ENCODE data around the gene SRXN1. TPM values are rescaled to one million over a fixed set of nuclear protein-coding genes. Genes with fewer than 3 reads are reported as not detected.

Gene SRXN1
- total RNA-seq, 4 donors from 2014 or later: 54.3 to 212 (median 135) TPM

- no peak for DNase-seq
- Histone ChIP-seq H3K4me3 (replicated peaks in 1 of 3) (no peak overlapping the region), H3K27ac (no peak overlapping the region), H3K36me3 (no peaks in the 10 kb centered on the region), H3K27me3 (no peaks in the 10 kb centered on the region), H3K4me1 (no peaks in the 10 kb centered on the region), H3K9me3 (no peaks in the 10 kb centered on the region)
- intact Hi-C loops (cut with DNase I): no loop called here
- TF ChIP-seq POLR2A (IDR thresholded peaks at IDR 0.05): no peak
- TF ChIP-seq, protein P1, sequence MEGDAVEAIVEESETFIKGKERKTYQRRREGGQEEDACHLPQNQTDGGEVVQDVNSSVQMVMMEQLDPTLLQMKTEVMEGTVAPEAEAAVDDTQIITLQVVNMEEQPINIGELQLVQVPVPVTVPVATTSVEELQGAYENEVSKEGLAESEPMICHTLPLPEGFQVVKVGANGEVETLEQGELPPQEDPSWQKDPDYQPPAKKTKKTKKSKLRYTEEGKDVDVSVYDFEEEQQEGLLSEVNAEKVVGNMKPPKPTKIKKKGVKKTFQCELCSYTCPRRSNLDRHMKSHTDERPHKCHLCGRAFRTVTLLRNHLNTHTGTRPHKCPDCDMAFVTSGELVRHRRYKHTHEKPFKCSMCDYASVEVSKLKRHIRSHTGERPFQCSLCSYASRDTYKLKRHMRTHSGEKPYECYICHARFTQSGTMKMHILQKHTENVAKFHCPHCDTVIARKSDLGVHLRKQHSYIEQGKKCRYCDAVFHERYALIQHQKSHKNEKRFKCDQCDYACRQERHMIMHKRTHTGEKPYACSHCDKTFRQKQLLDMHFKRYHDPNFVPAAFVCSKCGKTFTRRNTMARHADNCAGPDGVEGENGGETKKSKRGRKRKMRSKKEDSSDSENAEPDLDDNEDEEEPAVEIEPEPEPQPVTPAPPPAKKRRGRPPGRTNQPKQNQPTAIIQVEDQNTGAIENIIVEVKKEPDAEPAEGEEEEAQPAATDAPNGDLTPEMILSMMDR (IDR thresholded peaks at IDR 0.05): no peak
- WGBS, 2 donors: 65 to 85% methylated on average over 1 of the region's 1 CpG
Measured at GRCh38 chr20:682123-682522, 29.1 kb upstream of the SRXN1 start.

GRCh38 chr20:680638-681187 is 27.7 kb upstream of the SRXN1 start:
- H3K4me1 ChIP-seq: peaks cover 9 to 11% of the 10 kb centered on the region in 2 donors
- no peak overlapping the region for H3K4me3 ChIP-seq (replicated peaks in 1 of 3)
- TF ChIP-seq POLR2A (IDR thresholded peaks at IDR 0.05): no peak
- TF ChIP-seq, protein P1 (IDR thresholded peaks at IDR 0.05): no peak
- 86 to 91% methylated on average over 2 of the region's 2 CpGs for WGBS, 2 donors
- H3K9me3 ChIP-seq: no peaks in the 10 kb centered on the region
- no peak for DNase-seq
- intact Hi-C loops (cut with DNase I): no loop called here
- no peaks in the 10 kb centered on the region for H3K36me3 ChIP-seq
- H3K27me3 ChIP-seq: no peaks in the 10 kb centered on the region
- no peak overlapping the region for H3K27ac ChIP-seq

DNA sequence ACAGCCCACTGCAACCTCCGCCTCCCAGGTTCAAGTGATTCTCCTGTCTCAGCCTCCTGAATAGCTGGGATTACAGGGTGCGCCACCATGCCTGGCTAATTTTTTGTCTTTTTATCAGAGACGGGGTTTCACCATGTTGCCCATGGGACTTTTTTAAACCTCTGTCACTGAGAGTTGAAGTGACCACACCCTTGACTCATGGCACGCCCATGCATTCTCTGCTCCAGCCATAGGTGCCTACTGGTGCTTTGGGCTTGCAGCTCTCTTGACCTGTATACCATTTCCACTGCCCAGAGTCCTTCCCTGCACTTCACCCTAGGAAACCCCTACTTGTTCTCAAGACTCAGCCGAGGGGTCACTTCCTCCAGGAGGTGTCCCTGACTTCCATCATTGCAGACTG is 25.0 kb upstream of the SRXN1 start:
- Histone ChIP-seq H3K27ac (no peak overlapping the region), H3K4me1 (peaks cover 12 to 17% of the 10 kb centered on the region in 2 donors), H3K4me3 (replicated peaks in 1 of 3) (no peak overlapping the region), H3K27me3 (no peaks in the 10 kb centered on the region), H3K9me3 (no peaks in the 10 kb centered on the region), H3K36me3 (no peaks in the 10 kb centered on the region)
- TF ChIP-seq, protein P1 (IDR thresholded peaks at IDR 0.05): no peak
- no peak for TF ChIP-seq POLR2A (IDR thresholded peaks at IDR 0.05)
- 84 to 88% methylated on average over 5 of the region's 5 CpGs for WGBS, 2 donors
- no peak for DNase-seq
- intact Hi-C loops (cut with DNase I): no loop called here

- Histone ChIP-seq H3K9me3 (no peaks in the 10 kb centered on the region), H3K27ac (no peak overlapping the region), H3K36me3 (no peaks in the 10 kb centered on the region), H3K4me1 (peaks cover 12 to 25% of the 10 kb centered on the region in 2 donors), H3K4me3 (replicated peaks in 1 of 3) (no peak overlapping the region), H3K27me3 (no peaks in the 10 kb centered on the region)
- intact Hi-C loops (cut with DNase I): no loop called here
- TF ChIP-seq, protein P1 (IDR thresholded peaks at IDR 0.05): no peak
- TF ChIP-seq POLR2A (IDR thresholded peaks at IDR 0.05): no peak
- WGBS, 2 donors: 57 to 78% methylated on average over 3 of the region's 3 CpGs
- DNase-seq: no peak
Measured at GRCh38 chr20:676967-677366, 24.0 kb upstream of the SRXN1 start.

DNA sequence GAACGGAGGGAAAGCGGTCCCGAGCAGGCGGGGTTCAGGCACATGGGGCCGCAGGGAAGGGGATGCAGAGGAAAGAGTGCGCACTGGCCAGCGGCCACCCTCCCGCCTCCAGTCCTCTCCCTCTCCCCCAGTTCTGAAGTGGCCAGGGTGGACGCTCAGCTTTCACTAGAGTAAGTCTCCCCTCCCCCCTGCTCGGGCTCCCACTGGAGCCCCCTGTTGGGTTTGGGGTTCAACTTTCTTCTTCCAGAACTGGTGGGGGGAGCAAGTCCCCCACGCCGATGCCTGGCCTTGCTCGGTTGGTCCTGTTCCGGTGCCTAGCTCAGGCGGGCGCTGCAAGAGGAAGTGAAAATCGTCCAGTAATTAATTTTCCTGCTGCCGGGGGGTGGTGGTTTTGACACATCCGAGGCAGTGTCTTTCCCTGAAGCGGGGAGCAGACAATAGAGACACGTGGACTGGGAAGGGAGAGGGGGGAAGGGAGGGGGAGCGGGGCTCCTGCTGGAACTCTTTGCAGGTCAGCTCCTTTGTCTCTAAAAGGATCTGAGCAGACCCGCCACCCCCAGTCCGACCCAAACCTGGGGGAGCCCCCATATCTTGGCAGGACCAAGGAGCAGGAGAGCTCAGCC is 23.4 kb upstream of the SRXN1 start:
- TF ChIP-seq POLR2A (IDR thresholded peaks at IDR 0.05): no peak
- TF ChIP-seq, protein P1 (IDR thresholded peaks at IDR 0.05): no peak
- DNase-seq: no peak
- WGBS, 2 donors: 1 to 6% methylated on average over 22 to 24 of the region's 24 CpGs
- Histone ChIP-seq H3K36me3 (no peaks in the 10 kb centered on the region), H3K4me1 (peaks cover 12 to 25% of the 10 kb centered on the region in 2 donors), H3K4me3 (replicated peaks in 1 of 3) (no peak overlapping the region), H3K27me3 (no peaks in the 10 kb centered on the region), H3K9me3 (no peaks in the 10 kb centered on the region), H3K27ac (no peak overlapping the region)
- intact Hi-C loops (cut with DNase I): no loop called here

All from thyroid gland (tissue), 4 donors.